Endothelial cell of umbilical vein (primary cell): ENCODE measurements around the gene KCTD16. TPM values are rescaled to one million over a fixed set of nuclear protein-coding genes. Genes with fewer than 3 reads are reported as not detected.

Experiments
- BruUV-seq: library from RNA; stranded (reverse); fragments of 400-500 nt; replicated peaks from 2 replicates; lab custom pipeline; 2021; lab: Mats Ljungman, UMichigan
- CTCF ChIA-PET: fragments of 300-600, 350-600 bp; sonication (Branson Sonifier 250); formaldehyde crosslinking; loops from one replicate; lab custom pipeline; 2021; ENCODE audit warnings: antibody characterized with exemption, inconsistent platforms; lab: Charles Lee
- POLR2A ChIA-PET: fragments of 300-600, 350-600 bp; sonication (Branson Sonifier 250); formaldehyde crosslinking; loops from one replicate; lab custom pipeline; 2021; ENCODE audit warnings: antibody characterized with exemption, inconsistent platforms; lab: Charles Lee
- DNase-seq: peaks from one replicate; pipeline ENCODE4 v3.0.0-alpha.2; 2011; ENCODE audit warnings: low read depth, low spot score
- FAIRE-seq: peaks from 2 replicates; lab custom pipeline; 2011; peaks lifted over from hg19 to GRCh38; lab: Jason Lieb, UNC
- H2AFZ ChIP-seq: 2 replicates; pipeline ENCODE4 v1.6.0; 2012; ENCODE audit warnings: low read depth, low read length, control low read depth, inconsistent platforms
- H3K27ac ChIP-seq: 2 replicates; pipeline ENCODE4 v1.5.1; 2011; ENCODE audit warnings: low read depth, mild to moderate bottlenecking, control low read depth, low read length, moderate library complexity; ENCODE audit not compliant: insufficient read depth
- H3K27me3 ChIP-seq, 2 experiments: 2 replicates each; pipeline versions ENCODE4 v1.6.0 to v1.6.1; 2011; ENCODE audit warnings: low read length in 2 of 2, mixed read lengths in 1 of 2; ENCODE audit not compliant: control insufficient read depth in 2 of 2, insufficient read depth in 2 of 2
- H3K36me3 ChIP-seq, 2 experiments: 2 replicates in 1 of 2; 3 replicates in 1 of 2; pipeline ENCODE4 v1.5.1; 2011; ENCODE audit warnings: low read length in 2 of 2, mild to moderate bottlenecking in 1 of 2, moderate library complexity in 1 of 2; ENCODE audit not compliant: control insufficient read depth in 2 of 2, insufficient read depth in 2 of 2; ENCODE audit errors: extremely low read depth in 1 of 2
- H3K4me1 ChIP-seq: 3 replicates; pipeline ENCODE4 v1.5.1; 2011; ENCODE audit warnings: mild to moderate bottlenecking, low read length; ENCODE audit not compliant: control insufficient read depth, insufficient read depth; ENCODE audit errors: extremely low read depth
- H3K4me2 ChIP-seq: 2 replicates; pipeline ENCODE4 v1.6.1; 2011; ENCODE audit warnings: low read length, control low read depth, mixed read lengths; ENCODE audit not compliant: insufficient read depth
- H3K4me3 ChIP-seq, 3 experiments: fragments of 200-600 bp in 1 of 3; sonication (generic), shearing (Covaris generic) in 1 of 3; replicated peaks in 1 of 3; 2 replicates each; pipeline ENCODE4 v1.5.1; 2011 to 2016; ENCODE audit warnings: control low read depth in 3 of 3, low read length in 3 of 3, mild to moderate bottlenecking in 2 of 3, inconsistent platforms in 1 of 3, low read depth in 1 of 3, moderate library complexity in 1 of 3; ENCODE audit not compliant: insufficient read depth in 1 of 3
- H3K79me2 ChIP-seq: 2 replicates; pipeline ENCODE4 v1.6.0; 2012; ENCODE audit warnings: low read length, inconsistent platforms; ENCODE audit not compliant: control insufficient read depth, insufficient read depth
- H3K9ac ChIP-seq: replicated peaks from 2 replicates; pipeline ENCODE3; 2011; ENCODE audit warnings: low read length, control low read depth; ENCODE audit not compliant: insufficient read depth; ENCODE audit errors: extremely low read depth
- H3K9me1 ChIP-seq: replicated peaks from 3 replicates; pipeline ENCODE4 v1.6.0; 2011; ENCODE audit warnings: mild to moderate bottlenecking, low read length; ENCODE audit not compliant: control insufficient read depth, insufficient read depth; ENCODE audit errors: extremely low read depth
- H3K9me3 ChIP-seq: replicated peaks from 2 replicates; pipeline ENCODE4 v1.5.1; 2012; ENCODE audit warnings: low read length, inconsistent platforms; ENCODE audit not compliant: control insufficient read depth, insufficient read depth
- H4K20me1 ChIP-seq: replicated peaks from 2 replicates; pipeline ENCODE3; 2011; ENCODE audit warnings: mild to moderate bottlenecking, low read length; ENCODE audit not compliant: control insufficient read depth, insufficient read depth; ENCODE audit errors: extremely low read depth
- EZH2 ChIP-seq: IDR thresholded peaks from 2 replicates; pipeline ENCODE4 v1.6.1; 2012; ENCODE audit warnings: borderline replicate concordance, low read depth, mild to moderate bottlenecking, moderate library complexity, low read length, inconsistent platforms; ENCODE audit not compliant: severe bottlenecking
- FOS ChIP-seq: IDR thresholded peaks from 2 replicates; pipeline ENCODE4 v1.6.1; 2011; ENCODE audit warnings: mild to moderate bottlenecking, low read length, moderate library complexity, borderline replicate concordance; ENCODE audit not compliant: insufficient read depth
- GATA2 ChIP-seq: IDR thresholded peaks from 2 replicates; pipeline ENCODE4 v1.7.0; 2011; ENCODE audit warnings: low read depth, mild to moderate bottlenecking, moderate library complexity, mixed read lengths, low read length; ENCODE audit not compliant: insufficient read length, insufficient read depth
- JUN ChIP-seq: IDR thresholded peaks from 2 replicates; pipeline ENCODE4 v1.6.1; 2011; ENCODE audit warnings: borderline replicate concordance, low read depth; ENCODE audit not compliant: insufficient read length, insufficient read depth
- MYC ChIP-seq: IDR thresholded peaks from one replicate; pipeline ENCODE4 v1.6.1; 2011; ENCODE audit warnings: mild to moderate bottlenecking, low read depth, low read length
- POLR2A ChIP-seq: IDR thresholded peaks from 2 replicates; pipeline ENCODE4 v1.6.1; 2012; ENCODE audit warnings: low read depth, mild to moderate bottlenecking, control low read depth, low read length
- POLR2AphosphoS5 ChIP-seq: IDR thresholded peaks from 2 replicates; pipeline ENCODE4 v1.6.1; 2012; ENCODE audit warnings: low read depth, mild to moderate bottlenecking, control low read depth, low read length, moderate library complexity; ENCODE audit not compliant: insufficient read depth
- dilution Hi-C: fragments of 300-500 bp; cut with MboI; formaldehyde crosslinking; loops from one replicate; pipeline ENCODE4 v1.15.0; 2019; ENCODE audit warnings: low sequenced_read_pairs; ENCODE audit not compliant: extremely low pct_ligation_motif_present
- intact Hi-C: fragments of 100-400 bp; cut with micrococcal nuclease; formaldehyde crosslinking; loops from one replicate; pipeline ENCODE4 v1.10.0; 2022
- polyA plus RNA-seq, 4 experiments: library from polyadenylated mRNA; depleted of rRNA in 3 of 4; stranded (reverse) in 3 of 4; unstranded in 1 of 4; fragments of >200 nt; gene quantifications; 2 replicates each; pipeline versions ENCODE4 v1.2.1 to v1.2.3, GENCODE V29; 2011 to 2012; ENCODE audit warnings: missing spikeins in 1 of 4
- total RNA-seq: library from RNA; stranded (reverse); gene quantifications from 2 replicates; pipeline ENCODE4 v1.2.3, GENCODE V29; 2021
- TF ChIP-seq, protein P1 (sequence below), 2 donors: IDR thresholded peaks; 1 replicate in 1 of 2; 2 replicates in 1 of 2; pipeline ENCODE4 v1.5.1; 2011; ENCODE audit warnings: low read length in 2 of 2, mild to moderate bottlenecking in 2 of 2, moderate library complexity in 2 of 2, control low read depth in 1 of 2, inconsistent platforms in 1 of 2, low read depth in 1 of 2; ENCODE audit not compliant: insufficient read depth in 1 of 2; ENCODE audit errors: extremely low read depth in 1 of 2
- TF ChIP-seq, protein P2 (sequence below): IDR thresholded peaks from 2 replicates; pipeline ENCODE4 v1.6.1; 2011; ENCODE audit not compliant: insufficient read depth, insufficient read length

The KCTD16 gene
- total and polyA plus RNA-seq, 2 donors (not counting 3 experiments of a cell fraction or from before 2014, with no cell fraction given), result 0.21 to 0.49 TPM

DNA sequence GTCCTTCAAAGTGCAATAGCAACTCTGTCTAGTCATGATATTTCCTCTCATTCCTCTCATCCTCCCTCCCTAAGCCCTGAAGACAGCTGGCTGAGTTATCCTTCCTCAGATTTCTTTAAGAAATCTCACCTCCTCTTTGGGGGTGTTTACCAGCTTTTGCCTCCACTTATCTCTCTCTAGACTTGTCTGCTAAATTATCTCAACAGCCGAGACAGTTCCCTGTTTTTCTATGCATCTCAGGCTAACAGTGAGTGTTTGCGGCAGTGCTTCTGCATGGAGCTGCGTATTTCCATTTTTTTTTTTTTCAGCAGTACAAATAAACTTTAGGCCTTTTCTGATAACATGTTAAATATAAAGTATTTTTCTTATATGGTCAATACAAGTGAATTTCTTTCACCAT, 20.9 kb downstream of the KCTD16 start:
- H3K9ac ChIP-seq, result peak overlapping the region; percentile 62
- peak overlapping the region; percentile 88 for H3K27ac ChIP-seq
- no peaks in the 10 kb centered on the region for H3K79me2 ChIP-seq
- TF ChIP-seq GATA2 (no peak), MYC (no peak), POLR2A (no peak), FOS (no peak), EZH2 (no peak), JUN (no peak), POLR2AphosphoS5 (no peak)
- TF ChIP-seq, protein P1, sequence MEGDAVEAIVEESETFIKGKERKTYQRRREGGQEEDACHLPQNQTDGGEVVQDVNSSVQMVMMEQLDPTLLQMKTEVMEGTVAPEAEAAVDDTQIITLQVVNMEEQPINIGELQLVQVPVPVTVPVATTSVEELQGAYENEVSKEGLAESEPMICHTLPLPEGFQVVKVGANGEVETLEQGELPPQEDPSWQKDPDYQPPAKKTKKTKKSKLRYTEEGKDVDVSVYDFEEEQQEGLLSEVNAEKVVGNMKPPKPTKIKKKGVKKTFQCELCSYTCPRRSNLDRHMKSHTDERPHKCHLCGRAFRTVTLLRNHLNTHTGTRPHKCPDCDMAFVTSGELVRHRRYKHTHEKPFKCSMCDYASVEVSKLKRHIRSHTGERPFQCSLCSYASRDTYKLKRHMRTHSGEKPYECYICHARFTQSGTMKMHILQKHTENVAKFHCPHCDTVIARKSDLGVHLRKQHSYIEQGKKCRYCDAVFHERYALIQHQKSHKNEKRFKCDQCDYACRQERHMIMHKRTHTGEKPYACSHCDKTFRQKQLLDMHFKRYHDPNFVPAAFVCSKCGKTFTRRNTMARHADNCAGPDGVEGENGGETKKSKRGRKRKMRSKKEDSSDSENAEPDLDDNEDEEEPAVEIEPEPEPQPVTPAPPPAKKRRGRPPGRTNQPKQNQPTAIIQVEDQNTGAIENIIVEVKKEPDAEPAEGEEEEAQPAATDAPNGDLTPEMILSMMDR (IDR thresholded peaks at IDR 0.05; ENCODE audit: extremely low read depth in 1 of 2, insufficient read depth in 1 of 2, low read depth in 1 of 2, low read length in 2 of 2), result no peak
- TF ChIP-seq, protein P2, sequence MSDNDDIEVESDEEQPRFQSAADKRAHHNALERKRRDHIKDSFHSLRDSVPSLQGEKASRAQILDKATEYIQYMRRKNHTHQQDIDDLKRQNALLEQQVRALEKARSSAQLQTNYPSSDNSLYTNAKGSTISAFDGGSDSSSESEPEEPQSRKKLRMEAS, result no peak
- FAIRE-seq, result no peak
- H3K4me1 ChIP-seq, result peaks cover 48% of the 10 kb centered on the region
- H2AFZ ChIP-seq, result peak overlapping the region; percentile 31
- H3K36me3 ChIP-seq, result no peaks in the 10 kb centered on the region
- ChIA-PET CTCF (interaction anchor here (0.6 to 2.5 kb wide), 6 partner anchors 13 to 1746 kb away, joined by 3 to 15 read pairs (median 3); partner anchors contain the start of genes KCTD16 and YIPF5), POLR2A (interaction anchor here (0.6 kb wide), 1 partner anchor 13 kb away, joined by 3 read pairs; no protein-coding TSS in a partner anchor)
- no peak for DNase-seq
- H3K27me3 ChIP-seq, result no peaks in the 10 kb centered on the region
- H3K9me1 ChIP-seq, result no peaks in the 10 kb centered on the region
- dilution Hi-C loops, result no loop called here
- BruUV-seq, result no TSS peak
- peak overlapping the region; percentile 45 for H3K4me2 ChIP-seq
- H3K9me3 ChIP-seq, result no peaks in the 10 kb centered on the region
- intact Hi-C loops, result loop anchor here (2.0 to 10.0 kb wide), 8 partner anchors 204 to 1477 kb away; no protein-coding TSS in a partner anchor
- H3K4me3 ChIP-seq, result no peak overlapping the region
- H4K20me1 ChIP-seq, result no peaks in the 10 kb centered on the region
